ENCODE results near the gene PAPSS2. TPM values are rescaled to one million over a fixed set of nuclear protein-coding genes. Genes with fewer than 3 reads are reported as not detected.

The PAPSS2 gene
- total RNA-seq, 1 experiment from 2014 or later, result 14.6 TPM

DNA sequence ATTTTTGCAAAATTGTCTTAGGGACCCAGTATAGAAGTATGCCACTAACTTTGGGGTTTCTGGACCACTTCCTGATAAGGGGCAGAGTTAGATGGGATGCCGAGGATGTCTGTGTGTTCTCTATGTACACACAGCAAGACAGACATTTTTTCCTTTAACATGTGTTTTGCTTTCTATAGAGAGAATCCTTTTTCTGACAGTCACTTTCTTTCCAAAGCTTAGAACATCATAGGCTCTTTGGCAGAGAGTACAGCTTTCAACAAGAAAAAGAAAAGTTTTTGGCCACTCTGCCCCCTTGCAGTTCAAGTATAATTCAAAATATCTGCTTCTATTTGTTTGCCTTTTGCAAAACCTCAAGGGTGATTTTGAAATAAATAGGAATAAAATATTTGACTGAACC, 44.1 kb downstream of the PAPSS2 start:
- ChIA-PET RAD21 (ENCODE audit: low non-redundant PET in 1 of 2, low total read pairs in 2 of 2, uncharacterized antibody in 2 of 2, unreplicated experiment in 2 of 2) (no interaction called here), POLR2A (no interaction called here), CTCF (no interaction called here)
- Histone ChIP-seq H3K36me3 (ENCODE audit: control insufficient read depth in 1 of 2, insufficient read depth in 2 of 2, low read length in 2 of 2) (no peaks in the 10 kb centered on the region), H3K27me3 (ENCODE audit: insufficient read depth, low read length) (no peaks in the 10 kb centered on the region), H3K79me2 (ENCODE audit: insufficient read depth, low read length) (no peaks in the 10 kb centered on the region), H3K9ac (ENCODE audit: low read length) (no peak overlapping the region), H3K9me2 (ENCODE audit: insufficient read depth) (no peaks in the 10 kb centered on the region), H3K27ac (ENCODE audit: low read depth, low read length) (no peak overlapping the region), H4K20me1 (ENCODE audit: insufficient read depth) (no peaks in the 10 kb centered on the region), H3K4me1 (ENCODE audit: control insufficient read depth in 1 of 2, insufficient read depth in 2 of 2, low read length in 2 of 2) (peaks cover 25 to 38% of the 10 kb centered on the region in 2 experiments), H3K4me3 (replicated peaks in 1 of 2; ENCODE audit: low read depth in 1 of 2, low read length in 2 of 2) (no peak overlapping the region), H3K9me3 (ENCODE audit: control insufficient read depth in 1 of 2, insufficient read depth in 1 of 2, low read depth in 1 of 2, low read length in 2 of 2) (no peaks in the 10 kb centered on the region), H3K4me2 (ENCODE audit: low read length) (no peak overlapping the region), H2AFZ (ENCODE audit: low read depth, low read length, poor library complexity, severe bottlenecking) (no peak overlapping the region)
- TF ChIP-seq, protein P1, sequence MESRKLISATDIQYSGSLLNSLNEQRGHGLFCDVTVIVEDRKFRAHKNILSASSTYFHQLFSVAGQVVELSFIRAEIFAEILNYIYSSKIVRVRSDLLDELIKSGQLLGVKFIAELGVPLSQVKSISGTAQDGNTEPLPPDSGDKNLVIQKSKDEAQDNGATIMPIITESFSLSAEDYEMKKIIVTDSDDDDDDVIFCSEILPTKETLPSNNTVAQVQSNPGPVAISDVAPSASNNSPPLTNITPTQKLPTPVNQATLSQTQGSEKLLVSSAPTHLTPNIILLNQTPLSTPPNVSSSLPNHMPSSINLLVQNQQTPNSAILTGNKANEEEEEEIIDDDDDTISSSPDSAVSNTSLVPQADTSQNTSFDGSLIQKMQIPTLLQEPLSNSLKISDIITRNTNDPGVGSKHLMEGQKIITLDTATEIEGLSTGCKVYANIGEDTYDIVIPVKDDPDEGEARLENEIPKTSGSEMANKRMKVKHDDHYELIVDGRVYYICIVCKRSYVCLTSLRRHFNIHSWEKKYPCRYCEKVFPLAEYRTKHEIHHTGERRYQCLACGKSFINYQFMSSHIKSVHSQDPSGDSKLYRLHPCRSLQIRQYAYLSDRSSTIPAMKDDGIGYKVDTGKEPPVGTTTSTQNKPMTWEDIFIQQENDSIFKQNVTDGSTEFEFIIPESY (IDR thresholded peaks at IDR 0.05; ENCODE audit: extremely low read depth, insufficient replicate concordance, low read length), result no peak
- TF ChIP-seq TCF7L2 (IDR thresholded peaks at IDR 0.05; ENCODE audit: borderline replicate concordance, extremely low read depth, insufficient read depth, insufficient read length) (no peak), SRF (IDR thresholded peaks at IDR 0.05; ENCODE audit: low read depth) (no peak), EGR1 (IDR thresholded peaks at IDR 0.05; ENCODE audit: low read depth) (no peak), YY1 (IDR thresholded peaks at IDR 0.05; ENCODE audit: extremely low read depth, insufficient replicate concordance, low read depth, low read length) (no peak), CEBPB (IDR thresholded peaks at IDR 0.05; ENCODE audit: low read depth) (no peak), ATF3 (IDR thresholded peaks at IDR 0.05) (no peak), CBX3 (IDR thresholded peaks at IDR 0.05; ENCODE audit: low read depth) (no peak), REST (IDR thresholded peaks at IDR 0.05; ENCODE audit: low read depth) (no peak), POLR2AphosphoS5 (IDR thresholded peaks at IDR 0.05; ENCODE audit: low read depth, low read length) (no peak), EZH2 (IDR thresholded peaks at IDR 0.05) (no peak), SIN3A (IDR thresholded peaks at IDR 0.05; ENCODE audit: low read depth) (no peak)
- TF ChIP-seq, protein P2, sequence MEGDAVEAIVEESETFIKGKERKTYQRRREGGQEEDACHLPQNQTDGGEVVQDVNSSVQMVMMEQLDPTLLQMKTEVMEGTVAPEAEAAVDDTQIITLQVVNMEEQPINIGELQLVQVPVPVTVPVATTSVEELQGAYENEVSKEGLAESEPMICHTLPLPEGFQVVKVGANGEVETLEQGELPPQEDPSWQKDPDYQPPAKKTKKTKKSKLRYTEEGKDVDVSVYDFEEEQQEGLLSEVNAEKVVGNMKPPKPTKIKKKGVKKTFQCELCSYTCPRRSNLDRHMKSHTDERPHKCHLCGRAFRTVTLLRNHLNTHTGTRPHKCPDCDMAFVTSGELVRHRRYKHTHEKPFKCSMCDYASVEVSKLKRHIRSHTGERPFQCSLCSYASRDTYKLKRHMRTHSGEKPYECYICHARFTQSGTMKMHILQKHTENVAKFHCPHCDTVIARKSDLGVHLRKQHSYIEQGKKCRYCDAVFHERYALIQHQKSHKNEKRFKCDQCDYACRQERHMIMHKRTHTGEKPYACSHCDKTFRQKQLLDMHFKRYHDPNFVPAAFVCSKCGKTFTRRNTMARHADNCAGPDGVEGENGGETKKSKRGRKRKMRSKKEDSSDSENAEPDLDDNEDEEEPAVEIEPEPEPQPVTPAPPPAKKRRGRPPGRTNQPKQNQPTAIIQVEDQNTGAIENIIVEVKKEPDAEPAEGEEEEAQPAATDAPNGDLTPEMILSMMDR (IDR thresholded peaks at IDR 0.05 in 2 of 3, conservative IDR thresholded peaks at IDR 0.05 in 1 of 3; ENCODE audit: borderline replicate concordance in 1 of 3, insufficient read depth in 1 of 3, low read depth in 2 of 3, low read length in 2 of 3), result no peak
- ATAC-seq (no peak), DNase-seq (ENCODE audit: low read depth, low spot score) (no peak)
- no TSS peak for BruUV-seq (replicated peaks)
- intact Hi-C loops (cut with micrococcal nuclease), result no loop called here
